HL-60 (cell line): ENCODE data around the gene EDEM1.

Experiments used
- DNase-seq, 2 experiments: peaks; one replicate each; pipeline ENCODE4 v3.0.0-alpha.2; 2010 to 2020; ENCODE audit warnings: low read depth in 1 of 2, low spot score in 1 of 2
- H3K27ac ChIP-seq: fragments of 250-450 bp; sonication (Bioruptor Pico); replicated peaks from 2 replicates; pipeline ENCODE4 v1.5.1; 2020; ENCODE audit warnings: mild to moderate bottlenecking, moderate library complexity
- H3K27me3 ChIP-seq: fragments of 250-450 bp; sonication (Bioruptor Pico); 2 replicates; pipeline ENCODE4 v1.5.1; 2021; ENCODE audit warnings: mild to moderate bottlenecking, moderate library complexity; ENCODE audit not compliant: insufficient read depth, poor library complexity, severe bottlenecking
- H3K4me3 ChIP-seq: replicated peaks from 2 replicates; pipeline ENCODE4 v1.5.1; 2011; ENCODE audit warnings: mild to moderate bottlenecking, control low read depth, low read length; ENCODE audit not compliant: insufficient read depth
- GABPA ChIP-seq: IDR thresholded peaks from 2 replicates; pipeline ENCODE4 v1.6.1; 2012; ENCODE audit warnings: low read depth
- POLR2AphosphoS5 ChIP-seq: IDR thresholded peaks from 2 replicates; pipeline ENCODE4 v1.6.1; 2012; ENCODE audit warnings: low read depth
- SPI1 ChIP-seq: IDR thresholded peaks from 2 replicates; pipeline ENCODE4 v1.6.1; 2012; ENCODE audit warnings: low read depth, mild to moderate bottlenecking, borderline replicate concordance
- TF ChIP-seq, protein P1 (sequence below): IDR thresholded peaks from one replicate; pipeline ENCODE4 v1.5.1; 2011; ENCODE audit warnings: low read length, control low read depth, inconsistent platforms; ENCODE audit not compliant: insufficient read depth
- TF ChIP-seq, protein P2 (sequence below): IDR thresholded peaks from 2 replicates; pipeline ENCODE4 v1.6.1; 2012; ENCODE audit warnings: low read depth; ENCODE audit not compliant: insufficient replicate concordance

The EDEM1 gene

DNA sequence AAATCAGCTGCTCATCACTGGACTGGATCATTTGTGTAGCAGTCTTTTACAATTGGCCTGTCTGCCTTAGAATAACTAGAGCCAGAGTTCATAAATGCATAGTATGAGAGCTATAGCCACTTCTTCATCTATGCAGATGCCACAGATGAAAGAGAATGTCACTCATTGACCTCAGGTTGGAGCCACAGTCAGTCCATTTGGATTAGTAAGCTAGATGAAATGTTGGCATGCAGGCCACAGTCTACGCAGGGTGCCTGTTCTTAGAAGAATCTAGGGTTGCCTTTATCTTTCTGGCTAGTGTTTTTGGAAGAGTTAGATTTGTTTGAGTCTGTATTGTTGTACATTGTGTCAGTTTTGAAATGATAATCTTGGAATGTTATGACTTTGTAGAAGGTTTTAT lies 25.4 kb upstream of the EDEM1 start:
- no peak for DNase-seq
- no peak overlapping the region for H3K27ac ChIP-seq
- TF ChIP-seq, protein P1, sequence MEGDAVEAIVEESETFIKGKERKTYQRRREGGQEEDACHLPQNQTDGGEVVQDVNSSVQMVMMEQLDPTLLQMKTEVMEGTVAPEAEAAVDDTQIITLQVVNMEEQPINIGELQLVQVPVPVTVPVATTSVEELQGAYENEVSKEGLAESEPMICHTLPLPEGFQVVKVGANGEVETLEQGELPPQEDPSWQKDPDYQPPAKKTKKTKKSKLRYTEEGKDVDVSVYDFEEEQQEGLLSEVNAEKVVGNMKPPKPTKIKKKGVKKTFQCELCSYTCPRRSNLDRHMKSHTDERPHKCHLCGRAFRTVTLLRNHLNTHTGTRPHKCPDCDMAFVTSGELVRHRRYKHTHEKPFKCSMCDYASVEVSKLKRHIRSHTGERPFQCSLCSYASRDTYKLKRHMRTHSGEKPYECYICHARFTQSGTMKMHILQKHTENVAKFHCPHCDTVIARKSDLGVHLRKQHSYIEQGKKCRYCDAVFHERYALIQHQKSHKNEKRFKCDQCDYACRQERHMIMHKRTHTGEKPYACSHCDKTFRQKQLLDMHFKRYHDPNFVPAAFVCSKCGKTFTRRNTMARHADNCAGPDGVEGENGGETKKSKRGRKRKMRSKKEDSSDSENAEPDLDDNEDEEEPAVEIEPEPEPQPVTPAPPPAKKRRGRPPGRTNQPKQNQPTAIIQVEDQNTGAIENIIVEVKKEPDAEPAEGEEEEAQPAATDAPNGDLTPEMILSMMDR: no peak
- TF ChIP-seq SPI1: no peak
- no peak for TF ChIP-seq GABPA
- TF ChIP-seq POLR2AphosphoS5: no peak
- TF ChIP-seq, protein P2, sequence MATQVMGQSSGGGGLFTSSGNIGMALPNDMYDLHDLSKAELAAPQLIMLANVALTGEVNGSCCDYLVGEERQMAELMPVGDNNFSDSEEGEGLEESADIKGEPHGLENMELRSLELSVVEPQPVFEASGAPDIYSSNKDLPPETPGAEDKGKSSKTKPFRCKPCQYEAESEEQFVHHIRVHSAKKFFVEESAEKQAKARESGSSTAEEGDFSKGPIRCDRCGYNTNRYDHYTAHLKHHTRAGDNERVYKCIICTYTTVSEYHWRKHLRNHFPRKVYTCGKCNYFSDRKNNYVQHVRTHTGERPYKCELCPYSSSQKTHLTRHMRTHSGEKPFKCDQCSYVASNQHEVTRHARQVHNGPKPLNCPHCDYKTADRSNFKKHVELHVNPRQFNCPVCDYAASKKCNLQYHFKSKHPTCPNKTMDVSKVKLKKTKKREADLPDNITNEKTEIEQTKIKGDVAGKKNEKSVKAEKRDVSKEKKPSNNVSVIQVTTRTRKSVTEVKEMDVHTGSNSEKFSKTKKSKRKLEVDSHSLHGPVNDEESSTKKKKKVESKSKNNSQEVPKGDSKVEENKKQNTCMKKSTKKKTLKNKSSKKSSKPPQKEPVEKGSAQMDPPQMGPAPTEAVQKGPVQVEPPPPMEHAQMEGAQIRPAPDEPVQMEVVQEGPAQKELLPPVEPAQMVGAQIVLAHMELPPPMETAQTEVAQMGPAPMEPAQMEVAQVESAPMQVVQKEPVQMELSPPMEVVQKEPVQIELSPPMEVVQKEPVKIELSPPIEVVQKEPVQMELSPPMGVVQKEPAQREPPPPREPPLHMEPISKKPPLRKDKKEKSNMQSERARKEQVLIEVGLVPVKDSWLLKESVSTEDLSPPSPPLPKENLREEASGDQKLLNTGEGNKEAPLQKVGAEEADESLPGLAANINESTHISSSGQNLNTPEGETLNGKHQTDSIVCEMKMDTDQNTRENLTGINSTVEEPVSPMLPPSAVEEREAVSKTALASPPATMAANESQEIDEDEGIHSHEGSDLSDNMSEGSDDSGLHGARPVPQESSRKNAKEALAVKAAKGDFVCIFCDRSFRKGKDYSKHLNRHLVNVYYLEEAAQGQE: no peak
- no peaks in the 10 kb centered on the region for H3K27me3 ChIP-seq
- H3K4me3 ChIP-seq: no peak overlapping the region

DNA sequence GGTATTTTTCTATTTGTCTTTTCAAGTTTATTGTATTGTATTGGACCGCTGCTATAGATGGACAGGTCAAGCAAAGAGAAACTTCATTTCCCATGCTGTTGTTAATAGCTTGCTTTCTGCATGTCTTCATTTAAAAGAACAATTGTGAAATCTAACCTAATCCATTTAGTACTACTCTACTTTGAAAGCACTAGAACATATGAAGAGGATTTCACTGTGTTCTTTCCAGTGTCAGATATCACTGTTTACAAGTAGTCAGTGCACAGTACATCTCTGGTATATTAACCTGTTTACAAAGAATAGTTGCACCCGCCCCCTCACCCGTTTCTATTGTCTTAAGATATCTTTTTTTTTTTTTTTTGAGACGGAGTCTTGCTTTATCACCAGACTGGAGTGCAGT lies 21.8 kb upstream of the EDEM1 start:
- no peak overlapping the region for H3K4me3 ChIP-seq
- DNase-seq: no peak
- no peaks in the 10 kb centered on the region for H3K27me3 ChIP-seq
- TF ChIP-seq, protein P2: no peak
- TF ChIP-seq GABPA (no peak), POLR2AphosphoS5 (no peak), SPI1 (no peak)
- TF ChIP-seq, protein P1: no peak
- H3K27ac ChIP-seq: no peak overlapping the region

DNA sequence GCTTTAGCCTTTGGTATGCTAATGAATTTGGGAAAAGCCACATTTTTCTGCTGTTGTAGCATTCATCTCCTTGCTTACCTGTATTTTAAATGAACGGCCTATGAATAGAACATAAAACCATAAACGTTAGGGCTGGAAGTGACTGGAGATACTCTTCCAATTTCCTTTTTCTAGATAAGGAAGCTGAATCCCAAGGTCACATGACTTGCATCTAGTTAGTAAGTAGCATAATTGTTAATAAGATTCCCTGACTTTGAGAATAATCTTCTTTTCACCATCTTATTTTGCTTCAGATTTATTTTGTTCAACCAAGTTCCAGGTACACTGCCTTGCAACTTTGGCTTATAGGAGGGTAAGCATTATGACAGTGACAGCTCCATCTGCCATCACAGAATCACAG lies 20.7 kb upstream of the EDEM1 start:
- H3K4me3 ChIP-seq: no peak overlapping the region
- no peak overlapping the region for H3K27ac ChIP-seq
- H3K27me3 ChIP-seq: no peaks in the 10 kb centered on the region
- no peak for DNase-seq
- TF ChIP-seq, protein P1: no peak
- TF ChIP-seq POLR2AphosphoS5: no peak
- TF ChIP-seq, protein P2: no peak
- TF ChIP-seq SPI1: no peak
- no peak for TF ChIP-seq GABPA
